Measurements from ENCODE around the gene PIPOX.
"Not testable (repeated sequence)": the region's sequence is repeated elsewhere in the genome, so short reads cannot be mapped to it uniquely, and the experiment has no call there.

Gene PIPOX

DNA sequence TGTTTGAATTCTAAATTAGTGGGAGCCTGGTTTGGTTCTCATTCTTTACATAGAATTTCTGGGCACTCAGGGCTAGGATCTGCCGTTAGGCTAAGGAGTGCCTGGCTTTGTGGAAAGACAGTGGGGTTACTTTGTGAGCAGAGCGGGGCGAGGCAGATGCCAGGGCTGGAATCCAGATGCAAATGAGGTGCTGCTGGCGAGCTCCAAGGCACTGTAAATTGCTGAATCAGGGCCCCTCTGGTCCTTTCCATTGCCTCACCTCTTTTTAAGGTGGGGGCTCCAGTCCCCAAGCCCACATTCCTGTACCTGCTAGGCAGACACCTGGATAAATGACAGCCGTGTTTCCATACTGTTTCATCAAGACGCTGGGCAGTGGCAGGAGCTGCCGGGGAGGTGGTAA, 33.8 kb downstream of the PIPOX start:
- no peak for DNase-seq (ENCODE audit: low read depth)

DNA sequence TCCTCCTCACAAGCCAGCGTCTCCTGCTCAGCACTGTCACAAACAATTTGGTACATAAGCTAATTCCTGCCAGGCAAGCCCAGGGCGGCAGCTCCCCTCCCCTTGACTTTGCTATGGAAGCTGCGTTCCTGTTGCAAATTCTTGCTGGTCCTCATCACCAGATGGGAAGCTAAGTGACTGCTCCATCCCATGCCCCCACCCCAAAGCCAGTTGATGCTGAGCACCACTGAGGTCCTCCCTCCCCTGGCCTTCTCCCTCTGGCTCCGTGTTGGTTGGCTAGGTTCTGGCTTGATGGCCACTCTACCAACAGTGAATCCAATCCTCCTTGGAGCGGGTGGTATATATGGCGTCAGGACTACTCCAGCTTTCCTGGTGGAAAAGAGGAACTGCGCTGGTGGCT, 34.4 kb downstream of the PIPOX start:
- no peak for DNase-seq (ENCODE audit: low read depth)

DNA sequence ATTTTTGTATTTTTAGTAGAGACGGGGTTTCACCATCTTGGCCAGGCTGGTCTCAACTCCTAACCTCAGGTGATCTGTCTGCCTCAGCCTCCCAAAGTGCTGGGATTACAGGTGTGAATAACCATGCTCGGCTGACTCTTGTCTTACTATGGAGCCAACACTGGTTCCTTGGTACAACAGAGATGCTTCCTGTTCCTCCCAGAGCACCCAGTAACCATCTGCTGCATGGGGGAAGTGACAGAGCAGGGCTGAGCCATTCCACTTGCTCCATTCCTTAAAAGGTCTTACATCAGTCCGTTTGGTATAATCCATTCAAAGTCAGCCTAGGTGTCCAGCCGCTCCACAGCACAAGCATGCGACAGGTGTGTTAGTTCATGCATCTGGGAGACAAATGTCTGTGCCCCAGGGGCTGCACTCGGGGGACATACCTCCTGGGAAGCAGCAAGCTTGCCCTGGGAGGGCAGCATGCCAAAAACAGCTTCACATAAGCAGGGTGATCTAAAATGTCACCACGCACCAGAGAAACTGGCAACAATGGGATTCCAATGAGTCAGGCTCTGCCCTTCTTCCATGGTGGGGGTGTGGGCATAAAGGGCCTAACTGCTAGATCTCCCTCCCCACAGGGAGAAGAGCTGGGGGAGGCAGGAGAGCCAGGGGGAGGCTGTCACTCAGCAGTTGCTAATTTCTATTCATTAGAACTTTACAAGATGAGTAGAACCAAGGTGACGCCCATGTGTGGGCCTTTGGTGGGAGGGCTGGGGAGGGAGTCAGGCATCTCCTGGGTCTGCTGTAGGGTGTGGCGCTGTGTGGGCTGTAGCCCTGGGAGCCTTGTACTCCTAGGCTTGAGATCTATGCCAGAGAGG, 35.5 kb downstream of the PIPOX start:
- DNase-seq (ENCODE audit: low read depth) = no peak

DNA sequence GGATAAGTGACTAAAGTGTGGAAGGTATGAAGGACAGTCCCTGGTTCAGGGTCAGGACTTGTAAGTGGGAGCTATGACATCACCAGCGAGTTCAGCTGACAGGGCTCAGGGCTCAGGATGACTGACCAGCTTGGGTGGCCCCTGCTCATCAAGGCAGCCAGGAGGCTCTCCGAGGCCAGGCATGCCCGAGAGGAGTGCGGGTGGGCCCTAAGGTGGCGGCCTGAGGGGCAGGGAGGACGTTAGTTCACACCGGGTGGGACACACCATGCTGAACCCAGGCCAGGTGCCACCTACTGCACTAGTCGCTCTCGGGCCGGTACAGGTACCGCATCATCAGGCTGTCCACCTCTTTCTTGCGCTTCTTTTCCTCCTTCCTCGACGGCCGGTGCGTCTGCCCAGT, 36.5 kb downstream of the PIPOX start:
- DNase-seq (ENCODE audit: low read depth) = no peak

DNA sequence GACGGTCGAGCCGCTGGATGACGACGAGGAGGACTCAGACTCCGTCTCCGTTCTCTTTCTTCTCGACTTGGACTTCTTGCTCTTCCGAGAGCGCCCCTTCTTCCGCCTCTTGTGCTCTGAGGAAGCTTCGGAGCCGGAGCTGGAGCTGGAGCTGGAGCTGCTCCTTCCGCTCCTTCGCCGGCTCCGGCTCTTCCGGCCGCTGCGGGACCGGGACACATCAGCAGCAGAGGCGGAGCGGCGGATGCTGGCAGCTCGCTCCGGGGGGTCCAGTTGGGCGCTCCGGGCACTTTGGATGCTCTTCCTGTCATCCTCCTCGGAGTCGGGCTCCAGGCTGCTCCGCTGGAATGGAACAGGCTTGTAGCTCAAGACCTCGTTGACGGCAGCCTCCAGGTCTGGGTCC, 36.9 kb downstream of the PIPOX start:
- no peak for DNase-seq (ENCODE audit: low read depth)

DNA sequence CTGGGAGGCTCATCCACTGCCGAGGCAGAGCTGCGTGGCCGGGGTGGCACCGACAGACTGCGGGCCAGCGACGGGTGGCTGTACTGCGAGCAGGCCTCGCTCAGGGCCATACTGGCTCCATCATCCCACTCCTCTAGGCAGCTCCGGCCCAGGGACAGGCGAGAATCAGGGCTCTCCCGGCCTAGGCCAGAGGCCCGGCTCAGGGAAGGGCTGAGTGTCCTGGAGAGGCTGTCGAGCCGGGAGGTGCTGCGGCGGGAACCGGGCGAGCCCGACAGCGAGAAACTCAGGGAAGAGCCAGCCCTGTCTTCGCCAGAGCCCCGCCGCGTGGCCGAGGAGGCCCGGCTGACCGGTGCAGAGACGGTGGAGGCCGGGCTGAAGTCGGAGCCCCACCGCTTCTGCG, 37.4 kb downstream of the PIPOX start:
- no peak for DNase-seq (ENCODE audit: low read depth)

DNA sequence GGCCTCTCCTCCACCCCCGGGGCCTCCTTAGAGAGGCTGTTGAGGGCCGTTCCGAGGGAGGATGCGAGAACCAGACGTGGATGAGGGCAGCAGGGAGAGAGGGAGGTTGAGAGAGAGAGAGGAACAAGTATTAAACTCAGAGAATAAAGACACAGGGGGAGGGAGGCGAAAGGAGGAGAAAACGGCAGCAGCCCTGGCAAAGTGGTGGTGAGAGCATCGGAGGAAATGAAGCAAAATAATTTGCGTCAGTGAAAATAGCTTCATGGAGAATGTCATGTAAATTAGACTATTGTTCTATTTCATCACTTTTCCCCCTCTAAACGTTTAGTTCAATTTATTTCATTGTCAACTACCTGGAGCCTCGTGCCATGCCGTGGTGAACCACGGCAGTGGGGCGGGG, 38.0 kb downstream of the PIPOX start:
- DNase-seq (ENCODE audit: low read depth) = no peak

DNA sequence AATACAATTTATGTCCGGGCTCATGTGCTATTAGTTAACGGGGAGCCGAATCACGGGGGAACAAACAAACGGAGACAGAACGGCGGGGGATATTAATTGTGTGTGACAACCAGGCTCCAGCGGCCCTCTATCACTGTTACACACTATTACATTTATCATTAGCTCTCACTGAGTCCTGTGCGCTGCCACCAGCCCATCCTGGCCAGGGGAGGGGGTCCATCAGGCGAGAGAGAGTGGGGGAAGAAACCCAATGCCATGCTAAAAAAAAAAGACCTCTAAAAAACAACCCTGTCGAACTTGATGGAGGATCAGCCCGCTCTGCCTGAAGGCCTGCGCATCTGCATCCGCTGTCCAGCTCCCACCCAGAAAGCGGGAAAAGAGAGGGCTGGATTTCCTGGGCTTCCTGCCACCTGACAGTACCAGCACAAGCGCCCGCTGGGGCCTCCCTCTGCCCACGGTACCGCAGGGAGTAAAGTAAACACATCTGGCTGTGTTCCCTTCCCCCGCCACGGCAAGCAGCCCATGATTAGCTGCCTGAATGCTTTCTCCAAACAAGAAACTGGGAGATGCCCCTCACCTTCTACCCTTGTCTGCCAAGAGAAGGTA, 41.7 kb downstream of the PIPOX start:
- peak; percentile 71 for DNase-seq (ENCODE audit: low read depth)

DNA sequence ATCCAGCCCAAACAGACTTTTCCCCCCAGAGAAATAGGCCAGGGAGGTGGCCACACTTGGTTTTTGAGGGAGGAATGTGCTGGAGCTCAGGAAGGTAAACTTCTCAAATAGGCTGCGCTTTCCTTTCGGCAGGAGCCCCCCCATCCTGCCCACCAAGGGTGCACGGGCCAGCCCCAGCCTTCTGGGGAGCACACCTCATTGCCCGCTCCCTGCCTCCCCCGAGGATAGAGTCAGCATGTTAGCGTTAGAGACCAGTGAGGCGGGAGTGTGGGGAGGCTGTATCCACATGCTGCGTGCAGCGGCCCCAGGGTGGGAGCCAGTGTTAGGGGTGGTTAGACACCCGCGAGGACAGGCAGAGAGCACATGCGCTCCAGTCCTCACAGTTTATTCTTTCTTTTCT, 42.3 kb downstream of the PIPOX start:
- no peak for DNase-seq (ENCODE audit: low read depth)

DNA sequence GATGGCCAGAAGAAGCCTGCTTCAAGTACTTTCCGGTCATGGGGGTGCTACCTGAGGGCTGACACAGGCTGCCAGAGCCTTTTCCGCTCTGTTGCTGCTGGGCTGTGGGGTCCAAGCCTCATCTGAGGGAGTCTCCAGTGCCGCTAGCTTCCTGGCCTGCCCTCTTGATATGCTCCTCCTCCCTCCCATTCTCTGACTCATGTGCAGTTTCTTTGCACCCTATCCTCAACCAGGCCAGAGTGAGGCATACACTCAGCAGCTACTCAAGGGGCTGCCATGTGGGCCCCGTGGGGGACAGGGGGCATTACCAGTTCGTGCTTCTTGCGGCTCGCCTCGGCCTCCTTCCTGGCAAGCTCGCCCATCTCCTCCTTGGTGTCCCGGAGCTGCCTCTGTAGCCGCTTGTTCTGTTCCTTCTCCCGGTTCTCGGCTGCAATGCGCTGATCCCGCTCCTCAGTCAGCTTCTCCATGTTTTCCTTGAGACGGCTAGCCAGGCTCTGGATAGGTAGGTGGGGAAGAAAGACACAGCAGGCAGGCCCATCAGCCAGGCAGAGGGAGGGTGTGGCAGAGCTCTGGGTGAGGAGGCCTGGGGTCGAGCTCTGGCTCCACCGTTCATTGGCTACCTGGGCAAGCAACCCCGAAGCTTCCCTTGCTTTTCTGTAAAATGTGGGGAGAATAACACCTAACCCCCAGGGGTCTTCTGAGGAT, 43.8 kb downstream of the PIPOX start:
- DNase-seq (ENCODE audit: low read depth) = peak; percentile 52

DNA sequence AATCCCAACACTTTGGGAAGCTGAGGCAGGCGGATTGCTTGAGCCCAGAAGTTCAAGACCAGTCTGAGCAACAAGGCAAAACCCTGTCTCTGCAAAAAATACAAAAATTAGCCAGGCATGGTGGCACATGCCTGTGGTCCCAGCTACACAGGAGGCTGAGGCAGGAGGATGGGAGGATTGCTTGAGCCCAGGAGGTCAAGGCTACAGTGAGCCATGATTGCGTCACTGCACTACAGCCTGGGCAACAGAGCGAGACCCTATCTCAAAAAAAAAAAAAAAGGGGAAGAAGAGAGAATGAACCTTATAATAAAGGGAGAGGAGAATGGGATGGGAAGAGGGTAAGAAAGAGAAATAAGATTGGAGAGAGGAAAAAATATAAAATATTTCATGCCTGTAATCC, 45.8 kb downstream of the PIPOX start:
- not testable (repeated sequence) for DNase-seq (ENCODE audit: low read depth)

DNA sequence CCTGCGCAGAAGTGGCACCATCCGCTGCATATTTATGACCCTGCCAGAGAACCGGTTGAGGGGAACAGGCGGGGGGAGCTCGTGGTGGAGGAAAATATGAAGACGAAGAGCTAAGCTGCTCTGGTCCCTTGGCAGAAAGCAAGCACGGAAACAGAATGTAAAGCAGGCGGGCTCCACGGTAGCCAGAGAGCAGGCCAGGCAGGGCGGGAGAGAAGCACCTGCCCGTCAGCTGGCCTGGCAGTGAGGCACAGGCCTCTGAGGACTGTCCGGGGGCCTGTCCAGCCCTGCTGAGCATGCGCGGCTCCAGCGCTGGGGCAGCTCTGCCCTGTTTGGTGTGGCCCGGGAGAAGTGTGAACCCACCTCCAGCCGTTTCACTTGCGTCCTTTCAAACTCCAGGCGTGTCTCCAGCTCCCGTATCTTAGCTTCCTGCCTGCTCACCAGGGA, 46.7 kb downstream of the PIPOX start:
- DNase-seq (ENCODE audit: low read depth) = no peak

DNA sequence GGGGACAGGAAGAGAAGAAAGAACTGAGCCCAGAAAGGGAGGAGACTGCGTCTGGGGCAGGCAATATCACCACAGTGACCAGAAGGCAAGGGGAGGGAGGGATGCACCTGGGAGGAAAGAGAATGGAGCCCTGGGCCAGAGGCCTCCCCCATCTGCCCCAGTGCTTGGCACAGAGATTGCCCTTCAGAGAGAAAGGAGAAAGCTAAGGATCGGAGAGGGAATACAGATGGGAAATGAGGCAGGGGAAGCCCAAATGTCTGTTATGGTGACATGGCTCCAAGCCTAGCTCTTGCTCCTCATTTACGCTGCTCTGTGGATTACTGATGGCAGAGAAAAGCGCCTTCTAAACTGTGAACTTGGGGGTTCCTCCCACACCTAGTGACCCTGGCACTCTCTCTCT, 47.2 kb downstream of the PIPOX start:
- DNase-seq (ENCODE audit: low read depth) = no peak

DNA sequence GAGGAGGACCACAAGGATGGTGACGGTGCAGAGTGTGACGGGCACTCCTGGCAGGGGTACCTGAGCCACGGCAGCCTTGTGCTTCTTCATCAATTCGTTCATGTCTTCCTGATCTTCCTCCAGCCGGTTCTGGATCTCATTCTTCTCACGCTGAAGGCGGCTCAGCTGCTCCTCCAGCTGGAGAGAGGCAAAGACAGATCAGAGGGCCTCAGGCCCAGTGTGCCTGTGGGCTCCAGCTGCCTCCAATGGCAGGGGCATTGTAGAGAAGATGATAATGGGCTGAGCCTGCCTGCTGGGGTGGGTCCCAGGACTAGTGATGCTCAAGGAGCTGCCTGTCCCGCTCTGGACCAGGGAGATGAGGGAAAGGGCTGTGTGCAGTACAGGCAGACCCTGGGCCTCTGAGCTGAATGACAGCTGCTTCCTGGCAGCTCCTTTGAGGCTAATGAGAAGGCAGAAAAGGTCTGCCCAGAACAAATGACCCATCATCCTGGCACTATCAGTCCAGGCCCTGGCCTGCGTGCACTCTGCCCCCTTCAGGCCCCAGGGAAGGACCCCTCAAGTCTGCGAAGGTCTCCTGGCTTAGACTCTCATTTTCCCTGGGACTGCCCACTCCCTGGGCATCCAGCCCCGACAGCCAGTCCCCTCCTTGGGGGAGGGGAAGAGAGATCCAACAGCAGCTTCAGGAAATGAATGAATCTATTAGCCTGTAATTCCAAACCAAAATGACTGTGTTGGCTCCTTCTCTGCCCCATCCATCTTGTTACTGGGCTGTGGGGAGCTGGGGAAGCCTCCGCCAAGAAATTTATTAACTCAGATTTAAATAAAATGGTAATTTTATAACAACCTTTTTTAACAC, 48.0 kb downstream of the PIPOX start:
- DNase-seq (ENCODE audit: low read depth) = no peak

DNA sequence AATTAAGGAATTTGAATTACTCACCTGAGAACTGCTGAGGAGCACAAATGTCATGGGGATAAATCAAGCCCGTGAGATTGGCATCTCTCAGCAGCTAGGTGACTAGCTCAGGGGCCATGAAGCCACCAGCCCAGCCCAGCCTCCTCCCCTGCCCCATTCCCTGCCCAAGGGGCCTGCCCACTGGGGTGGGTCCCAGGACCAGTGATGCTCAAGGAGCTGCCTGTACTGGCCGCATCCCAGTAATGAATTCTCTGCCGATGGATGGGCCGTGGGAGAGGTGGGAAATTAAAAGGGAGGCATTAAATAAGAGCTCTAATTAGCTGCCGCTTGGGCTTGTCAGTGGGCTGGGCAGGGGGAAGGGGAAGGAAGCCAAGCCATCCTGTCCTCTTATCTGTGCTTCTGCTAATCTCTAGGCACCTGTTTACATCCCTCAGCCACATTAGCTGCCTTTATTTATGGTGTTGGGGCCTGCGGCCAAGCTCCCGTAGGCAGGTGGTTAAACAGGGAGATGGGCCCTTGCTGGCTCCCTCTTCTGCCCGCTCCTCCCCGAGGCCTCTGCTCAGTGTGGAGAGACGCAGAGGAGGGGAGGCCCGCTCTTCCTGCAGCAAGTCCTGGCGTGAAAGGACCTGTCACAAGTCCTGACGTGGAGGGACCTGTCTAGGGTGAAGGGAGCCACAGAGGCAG, 48.8 kb downstream of the PIPOX start:
- DNase-seq (ENCODE audit: low read depth) = no peak

DNA sequence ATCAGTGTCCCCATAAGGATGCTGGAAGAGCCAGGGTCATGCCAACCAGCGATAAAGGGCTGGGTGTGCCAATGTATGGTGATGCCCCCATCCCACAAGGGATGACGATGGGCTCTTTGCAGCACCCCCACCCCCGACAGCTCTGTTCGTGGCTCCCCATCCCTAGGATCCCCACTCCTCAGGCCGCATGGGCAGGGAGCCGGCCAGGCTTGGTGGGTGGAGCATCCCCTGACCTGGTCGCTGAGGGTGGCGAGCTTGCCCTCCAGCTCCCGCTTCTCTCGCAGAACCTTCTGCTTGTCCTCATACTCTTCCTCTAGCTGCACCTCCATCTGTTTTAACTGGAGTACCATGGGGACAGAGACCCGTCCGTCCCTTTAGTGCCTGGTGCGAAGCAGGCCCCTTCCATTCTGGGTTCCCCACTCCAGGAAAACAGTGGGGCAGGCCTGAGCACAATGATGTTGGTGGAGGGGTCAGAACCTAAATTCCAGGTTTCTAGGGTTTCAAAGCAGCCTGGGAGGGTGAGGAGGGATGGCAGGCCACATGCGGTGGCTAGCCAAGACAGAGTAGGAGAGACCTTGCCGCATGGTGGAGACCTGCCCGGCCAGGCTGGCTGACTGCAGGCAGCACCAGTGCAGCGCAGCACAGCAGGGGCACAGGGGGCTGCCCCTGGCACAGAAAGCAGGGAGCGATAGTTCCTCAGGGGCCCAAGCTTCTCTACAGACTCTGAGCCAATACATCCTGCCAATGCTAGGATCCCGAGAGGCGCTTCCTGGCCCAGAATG, 50.3 kb downstream of the PIPOX start:
- DNase-seq (ENCODE audit: low read depth) = no peak

DNA sequence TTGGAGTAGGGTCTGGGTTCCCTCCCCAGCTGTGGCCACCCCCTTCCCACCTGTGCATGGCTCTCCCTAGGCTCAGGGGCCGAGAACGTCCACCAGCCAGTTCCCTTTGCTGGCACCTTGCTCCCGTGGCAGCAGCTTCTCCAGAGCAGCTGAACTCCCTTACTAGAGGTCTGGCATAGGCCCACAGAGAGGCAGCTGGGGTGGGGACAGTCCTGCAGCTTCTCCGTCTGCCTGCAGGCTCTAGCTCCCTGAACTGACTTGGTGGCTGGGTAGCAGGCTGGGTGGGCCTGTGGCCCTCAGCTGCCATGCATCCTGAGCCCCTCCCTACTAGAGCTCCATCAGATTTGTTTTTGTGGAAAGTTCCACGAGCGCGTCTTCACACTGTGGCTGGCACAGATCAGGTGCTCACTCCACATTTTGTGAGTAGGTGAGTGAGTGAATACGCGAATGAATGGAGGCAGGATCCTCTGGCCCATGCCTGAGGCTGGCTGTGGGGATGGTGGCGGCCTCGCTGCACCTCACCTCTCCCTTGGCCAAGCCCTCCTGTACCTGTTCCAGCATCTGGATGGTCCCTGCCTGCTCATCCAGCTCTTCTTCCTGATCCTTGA, 51.3 kb downstream of the PIPOX start:
- no peak for DNase-seq (ENCODE audit: low read depth)

DNA sequence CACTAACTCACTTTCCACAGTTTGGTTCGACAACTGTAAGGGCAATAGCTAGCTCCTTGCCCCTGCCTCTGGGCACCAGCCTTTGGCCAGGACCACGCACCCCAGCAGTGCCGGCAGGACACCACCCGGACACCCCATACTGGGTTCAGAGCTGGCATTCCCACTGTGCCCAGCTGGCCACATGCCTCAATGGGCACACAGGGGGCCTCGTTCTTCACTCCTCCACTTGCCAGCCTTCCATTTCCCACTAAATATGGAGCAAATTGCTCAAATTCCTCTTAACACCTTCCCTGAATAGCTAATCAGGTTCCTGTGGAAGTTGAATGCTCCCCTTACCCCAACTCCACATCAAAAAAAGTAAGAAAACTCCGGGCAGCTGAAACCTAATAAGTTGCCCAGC, 52.5 kb downstream of the PIPOX start:
- DNase-seq (ENCODE audit: low read depth) = no peak

DNA sequence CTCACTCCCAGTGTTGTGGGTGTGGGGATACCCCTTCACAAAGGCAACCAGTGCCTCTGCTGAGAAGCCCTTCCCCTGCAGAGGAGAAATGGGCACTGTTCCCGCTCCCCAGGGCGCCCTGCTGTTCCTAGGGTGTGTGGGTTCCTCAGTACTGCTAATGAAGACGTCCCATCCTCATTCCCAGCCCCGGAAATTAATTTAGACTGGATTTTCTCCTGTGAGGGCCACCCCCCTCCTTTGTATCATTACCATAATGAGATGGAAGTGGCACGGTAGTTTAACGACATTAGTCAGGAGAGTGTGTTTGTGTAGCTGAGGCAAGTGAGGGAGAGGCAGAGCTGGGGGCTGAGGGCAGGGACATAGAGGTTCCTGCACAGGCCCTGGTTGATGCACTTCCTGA, 53.2 kb downstream of the PIPOX start:
- no peak for DNase-seq (ENCODE audit: low read depth)

DNA sequence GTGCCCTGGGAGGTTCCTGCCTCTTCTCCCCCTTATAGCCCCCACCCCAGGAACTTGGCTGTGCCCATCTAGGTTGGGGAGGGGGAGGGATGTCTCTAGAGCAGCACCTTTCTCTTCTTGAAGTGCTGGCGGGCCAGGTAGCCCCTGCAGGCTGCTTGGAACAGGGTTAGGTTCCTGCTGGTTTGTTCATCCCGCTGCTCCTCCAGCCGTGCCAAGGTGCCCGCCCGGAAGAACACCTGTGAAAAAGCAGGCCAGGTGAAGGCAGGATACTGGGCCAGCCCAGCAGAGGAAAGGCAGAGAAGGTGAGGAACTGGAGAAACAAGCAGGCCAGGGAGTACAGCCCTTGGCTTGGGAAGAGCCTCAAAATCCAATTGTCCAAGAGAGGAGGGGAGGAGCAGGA, 56.6 kb downstream of the PIPOX start:
- DNase-seq (ENCODE audit: low read depth) = no peak
